ENCODE results near the gene ANKRD42. TPM values are rescaled to one million over a fixed set of nuclear protein-coding genes. Genes with fewer than 3 reads are reported as not detected.

Gene ANKRD42
- total and polyA plus RNA-seq, 2 of the 8 experiments (the other 6 are each of a cell fraction or from before 2014, with no cell fraction given), result 2.0 to 5.5 TPM

DNA sequence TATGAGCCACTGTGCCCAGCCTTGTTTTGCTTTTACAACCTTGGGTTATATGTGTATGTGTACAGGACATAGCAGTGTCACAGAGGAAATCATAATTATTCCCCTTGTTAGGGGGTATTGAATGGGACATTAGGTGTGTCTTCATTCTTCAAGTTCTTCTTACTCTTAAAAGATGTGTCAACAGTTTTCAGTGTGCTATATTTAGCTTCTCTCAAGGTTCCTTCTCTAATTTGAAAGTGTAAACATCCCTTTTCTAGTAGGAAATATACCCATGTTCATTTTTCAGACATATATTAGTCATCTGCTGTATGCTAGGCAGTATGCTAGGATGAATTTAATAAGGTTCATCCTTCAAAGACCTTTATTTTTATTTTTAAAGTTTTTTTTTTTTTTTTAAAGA, 19.5 kb upstream of the ANKRD42 start (continued):
- no peak for TF ChIP-seq E2F6 (IDR thresholded peaks at IDR 0.05)
- TF ChIP-seq BCL11A (IDR thresholded peaks at IDR 0.05; ENCODE audit: low read depth in 2 of 2, low read length in 2 of 2), result no peak
- TF ChIP-seq SP1 (IDR thresholded peaks at IDR 0.05; ENCODE audit: low read depth, low read length), result no peak
- TF ChIP-seq SIRT6 (IDR thresholded peaks at IDR 0.05; ENCODE audit: low read length), result no peak

Data from H1 (cell line).